Left ventricle myocardium inferior (tissue), 1 donor: ENCODE data around the gene ATXN10. TPM values are rescaled to one million over a fixed set of nuclear protein-coding genes. Genes with fewer than 3 reads are reported as not detected.

ENCODE experiments used
- DNase-seq: peaks from one replicate; pipeline ENCODE4 v3.0.0-alpha.2; 2020
- H3K27ac ChIP-seq: fragments of 200-600 bp; replicated peaks from 2 replicates; pipeline ENCODE4 v1.8.0; 2021
- H3K27me3 ChIP-seq: fragments of 200-600 bp; 2 replicates; pipeline ENCODE4 v1.8.0; 2021; ENCODE audit warnings: low read depth
- H3K36me3 ChIP-seq: fragments of 200-600 bp; 2 replicates; pipeline ENCODE4 v1.8.0; 2021
- H3K4me1 ChIP-seq: fragments of 200-600 bp; 2 replicates; pipeline ENCODE4 v1.8.0; 2021
- H3K4me3 ChIP-seq: fragments of 200-600 bp; 2 replicates; pipeline ENCODE4 v1.8.0; 2021; ENCODE audit warnings: mild to moderate bottlenecking, moderate library complexity
- H3K9me3 ChIP-seq: fragments of 200-600 bp; replicated peaks from 2 replicates; pipeline ENCODE4 v1.8.0; 2021
- intact Hi-C: fragments of 100-400 bp; cut with micrococcal nuclease; formaldehyde crosslinking; loops from one replicate; pipeline ENCODE4 v1.11.0; 2022
- total RNA-seq: library from RNA; stranded (reverse); fragmentation: NEBNext Ultra II Directional; extraction: Animal tissue kit (Norgen Biotek cat#: 25700); gene quantifications from one replicate; pipeline ENCODE4 v1.2.1, GENCODE V29; 2021
- TF ChIP-seq, protein P1 (sequence below): fragments of 200-600 bp; IDR thresholded peaks from 2 replicates; pipeline ENCODE4 v1.8.0; 2021; ENCODE audit warnings: antibody characterized with exemption, mild to moderate bottlenecking, borderline replicate concordance
- donor health status: DM: no; HTN: yes; CAD: no; lungs with severe emphysema.

ATXN10 gene
- total RNA-seq, 1 donor from 2014 or later: 148 TPM

DNA sequence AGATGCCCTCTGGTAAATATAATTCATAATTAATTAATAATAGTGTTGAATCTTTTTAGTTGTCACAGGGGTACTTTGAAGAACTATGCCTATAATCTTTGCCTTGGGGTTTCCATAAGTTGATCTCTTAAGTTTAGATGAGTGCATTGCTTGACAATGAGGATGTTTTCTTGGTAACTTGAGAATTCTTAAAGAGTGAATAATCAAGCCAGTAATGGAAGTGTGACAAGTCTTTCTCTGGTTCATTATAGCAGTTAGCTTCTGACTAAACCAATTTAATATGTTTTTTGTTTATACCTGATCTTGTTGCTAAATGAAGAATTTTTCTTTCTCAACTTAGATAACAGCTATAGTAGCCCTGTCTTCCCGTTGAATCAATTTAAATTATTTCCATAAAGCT lies 46.2 kb downstream of the ATXN10 start:
- Histone ChIP-seq H3K36me3 (peaks cover 46% of the 10 kb centered on the region), H3K4me1 (peaks cover 5% of the 10 kb centered on the region)

DNA sequence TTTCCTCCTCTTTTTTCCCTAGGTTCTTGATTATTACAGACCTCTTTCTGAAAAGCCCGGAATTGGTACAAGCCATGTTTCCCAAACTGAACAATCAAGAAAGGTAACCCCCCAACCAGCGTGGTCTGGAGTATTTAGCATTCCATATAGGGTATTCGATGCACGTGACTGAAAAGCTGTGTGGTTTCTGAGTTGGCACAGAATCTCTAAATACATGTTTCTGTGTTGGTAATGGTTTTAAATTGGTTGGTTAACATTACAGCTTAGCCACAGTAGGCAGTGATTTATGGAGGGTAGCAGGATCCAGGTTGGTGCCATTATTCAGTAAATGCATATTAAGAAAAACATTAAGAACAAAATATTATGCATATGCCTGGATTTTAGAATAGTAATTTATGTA lies 46.8 kb downstream of the ATXN10 start:
- intact Hi-C loops: no loop called here
- no peak for DNase-seq
- peaks cover 47% of the 10 kb centered on the region for H3K36me3 ChIP-seq

More for the DNA sequence above, 46.2 kb downstream of the ATXN10 start:
- intact Hi-C loops: no loop called here
- no peak for DNase-seq
- Histone ChIP-seq H3K4me3 (no peak overlapping the region), H3K9me3 (no peaks in the 10 kb centered on the region), H3K27me3 (no peaks in the 10 kb centered on the region), H3K27ac (no peak overlapping the region)
- TF ChIP-seq, protein P1, sequence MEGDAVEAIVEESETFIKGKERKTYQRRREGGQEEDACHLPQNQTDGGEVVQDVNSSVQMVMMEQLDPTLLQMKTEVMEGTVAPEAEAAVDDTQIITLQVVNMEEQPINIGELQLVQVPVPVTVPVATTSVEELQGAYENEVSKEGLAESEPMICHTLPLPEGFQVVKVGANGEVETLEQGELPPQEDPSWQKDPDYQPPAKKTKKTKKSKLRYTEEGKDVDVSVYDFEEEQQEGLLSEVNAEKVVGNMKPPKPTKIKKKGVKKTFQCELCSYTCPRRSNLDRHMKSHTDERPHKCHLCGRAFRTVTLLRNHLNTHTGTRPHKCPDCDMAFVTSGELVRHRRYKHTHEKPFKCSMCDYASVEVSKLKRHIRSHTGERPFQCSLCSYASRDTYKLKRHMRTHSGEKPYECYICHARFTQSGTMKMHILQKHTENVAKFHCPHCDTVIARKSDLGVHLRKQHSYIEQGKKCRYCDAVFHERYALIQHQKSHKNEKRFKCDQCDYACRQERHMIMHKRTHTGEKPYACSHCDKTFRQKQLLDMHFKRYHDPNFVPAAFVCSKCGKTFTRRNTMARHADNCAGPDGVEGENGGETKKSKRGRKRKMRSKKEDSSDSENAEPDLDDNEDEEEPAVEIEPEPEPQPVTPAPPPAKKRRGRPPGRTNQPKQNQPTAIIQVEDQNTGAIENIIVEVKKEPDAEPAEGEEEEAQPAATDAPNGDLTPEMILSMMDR: no peak

DNA sequence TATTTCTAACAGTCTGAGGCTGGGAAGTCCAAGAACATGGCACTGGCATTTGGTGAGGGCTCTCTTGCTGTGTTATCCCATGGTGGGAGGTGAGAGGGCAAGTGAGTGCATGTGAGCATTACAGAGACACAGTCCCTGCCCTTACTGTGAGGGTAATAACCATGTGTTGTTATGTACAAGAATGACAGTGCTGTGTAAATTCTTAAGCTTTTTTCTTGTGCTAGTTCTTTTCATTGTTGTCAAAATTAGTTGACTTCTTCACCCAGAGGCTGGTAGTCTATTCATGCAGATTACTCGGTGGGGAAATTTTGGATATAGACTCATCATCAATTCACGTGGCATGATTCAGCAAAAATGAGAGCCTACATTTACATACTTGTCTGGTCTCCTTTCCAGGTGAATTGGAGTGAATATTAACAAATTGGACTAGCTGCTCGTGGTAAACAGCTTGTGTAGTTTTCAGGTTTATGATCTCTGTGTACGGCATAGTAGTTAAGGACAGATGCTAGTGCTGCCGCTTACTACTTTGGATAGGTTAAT lies 49.3 kb downstream of the ATXN10 start:
- TF ChIP-seq, protein P1: no peak
- Histone ChIP-seq H3K27me3 (no peaks in the 10 kb centered on the region), H3K27ac (no peak overlapping the region), H3K9me3 (no peaks in the 10 kb centered on the region), H3K4me1 (peaks cover 11% of the 10 kb centered on the region), H3K36me3 (peaks cover 47% of the 10 kb centered on the region), H3K4me3 (no peak overlapping the region)
- intact Hi-C loops: no loop called here
- DNase-seq: no peak

More for the DNA sequence above, 46.8 kb downstream of the ATXN10 start:
- TF ChIP-seq, protein P1: no peak
- H3K27ac ChIP-seq: no peak overlapping the region
- no peaks in the 10 kb centered on the region for H3K27me3 ChIP-seq
- H3K4me3 ChIP-seq: no peak overlapping the region
- H3K4me1 ChIP-seq: peaks cover 4% of the 10 kb centered on the region
- no peaks in the 10 kb centered on the region for H3K9me3 ChIP-seq

DNA sequence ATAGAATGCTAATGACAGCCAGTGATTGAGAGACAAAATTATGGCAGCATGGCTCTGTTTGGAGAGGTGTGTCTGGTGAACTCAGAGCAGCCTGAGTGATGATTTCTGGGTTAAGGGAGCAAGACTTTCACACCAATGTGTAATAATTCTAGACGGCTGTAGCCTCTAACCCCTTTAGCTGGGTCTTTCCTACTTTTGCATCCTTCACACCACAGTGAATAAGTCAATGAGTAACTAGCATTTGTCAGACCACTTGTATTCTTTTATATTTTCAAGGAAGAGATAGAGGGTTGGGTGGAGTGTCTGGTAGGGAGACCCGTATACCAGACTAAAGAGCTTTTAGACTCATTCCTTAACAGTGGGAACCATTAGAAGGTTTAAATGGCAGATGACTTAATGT lies 50.4 kb downstream of the ATXN10 start:
- no peaks in the 10 kb centered on the region for H3K9me3 ChIP-seq
- TF ChIP-seq, protein P1: no peak
- no peak overlapping the region for H3K4me3 ChIP-seq
- intact Hi-C loops: no loop called here
- peaks cover 43% of the 10 kb centered on the region for H3K36me3 ChIP-seq
- H3K4me1 ChIP-seq: peaks cover 14% of the 10 kb centered on the region
- no peaks in the 10 kb centered on the region for H3K27me3 ChIP-seq
- H3K27ac ChIP-seq: no peak overlapping the region
- no peak for DNase-seq

DNA sequence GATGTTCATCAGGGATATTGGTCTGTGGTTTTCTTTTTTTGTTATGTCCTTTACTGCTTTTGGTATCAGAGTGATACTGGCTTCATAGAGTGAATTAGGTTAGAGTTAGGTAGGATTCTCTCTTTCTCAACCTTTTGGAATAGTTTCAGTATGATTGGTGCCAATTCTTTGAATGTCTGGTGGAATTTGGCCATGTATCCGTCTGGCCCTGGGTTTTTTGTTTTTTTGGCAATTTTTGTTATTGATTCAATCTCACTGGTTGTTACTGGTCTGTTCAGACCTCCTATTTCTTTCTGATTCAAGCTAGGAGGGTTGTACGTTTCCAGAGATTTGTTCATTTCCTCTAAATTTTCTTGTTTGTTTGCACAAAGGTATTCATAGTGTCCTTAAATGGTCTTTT lies 54.4 kb downstream of the ATXN10 start:
- no peak overlapping the region for H3K27ac ChIP-seq
- peaks cover 34% of the 10 kb centered on the region for H3K36me3 ChIP-seq
- DNase-seq: no peak
- no peaks in the 10 kb centered on the region for H3K9me3 ChIP-seq
- TF ChIP-seq, protein P1: no peak
- no peaks in the 10 kb centered on the region for H3K27me3 ChIP-seq
- peaks cover 18% of the 10 kb centered on the region for H3K4me1 ChIP-seq
- intact Hi-C loops: no loop called here
- no peak overlapping the region for H3K4me3 ChIP-seq
